HuH-7.5 (cell line): Measurements from ENCODE around the gene SYT14.
"Not testable (repeated sequence)": the region's sequence is repeated elsewhere in the genome, so short reads cannot be mapped to it uniquely, and the experiment has no call there.

Experiments used
- DNase-seq: peaks from one replicate; pipeline ENCODE4 v3.0.0; 2011; ENCODE audit warnings: low spot score

The SYT14 gene

DNA sequence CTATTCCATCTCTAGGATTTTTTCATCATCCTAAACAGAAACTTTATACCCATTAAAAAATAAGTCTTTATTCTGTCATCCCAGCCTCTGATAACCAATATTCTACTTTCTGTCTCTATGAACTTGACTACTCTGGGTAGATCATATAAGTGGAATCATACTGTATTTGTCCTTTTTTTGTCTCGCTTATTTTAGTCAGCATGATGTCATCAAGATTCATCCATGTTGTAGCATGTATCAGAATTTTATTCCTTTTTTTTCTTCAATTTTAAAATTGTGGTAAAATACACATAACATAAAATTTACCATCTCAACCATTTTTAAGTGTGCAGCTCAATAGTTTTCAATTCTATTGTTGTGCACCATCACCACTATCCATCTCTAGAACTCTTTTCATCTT lies 90.0 kb downstream of the SYT14 start:
- DNase-seq = no peak

DNA sequence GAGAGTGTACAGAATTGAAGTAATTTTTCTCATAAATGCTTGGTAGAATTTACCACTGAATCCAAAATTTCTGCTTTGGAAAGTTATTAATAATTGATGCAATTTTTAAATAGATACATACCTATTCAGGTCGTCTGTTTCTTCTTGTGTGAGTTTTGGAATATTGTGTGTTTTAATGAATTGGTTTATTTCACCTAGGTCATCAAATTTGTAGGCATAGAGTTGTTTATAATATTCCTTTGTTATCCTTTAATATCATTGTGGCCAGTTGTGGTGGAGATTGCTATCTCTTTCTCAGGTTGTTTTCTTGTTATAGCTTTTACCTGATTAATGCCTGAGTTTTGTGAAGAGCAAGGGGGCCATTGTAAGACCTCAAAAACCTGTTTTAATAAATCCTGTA lies 93.5 kb downstream of the SYT14 start:
- no peak for DNase-seq

DNA sequence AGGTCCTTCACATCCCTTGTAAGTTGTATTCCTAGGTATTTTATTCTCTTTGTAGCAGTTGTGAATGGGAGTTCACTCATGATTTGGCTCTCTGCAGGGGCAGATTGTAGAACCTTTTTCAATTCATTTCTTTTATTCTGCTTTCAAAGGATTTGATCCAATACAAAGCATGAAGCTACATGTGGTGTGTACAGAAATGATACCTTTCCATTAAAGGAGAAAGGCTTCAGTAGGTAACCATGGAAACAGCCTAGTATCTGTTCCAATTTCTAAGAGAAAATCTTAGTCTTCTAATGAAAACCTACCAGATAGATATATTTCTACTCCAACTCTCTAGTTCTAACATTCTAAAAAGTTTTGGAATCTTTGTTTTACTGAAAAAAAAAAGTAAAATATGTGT lies 105.0 kb downstream of the SYT14 start:
- no peak for DNase-seq

DNA sequence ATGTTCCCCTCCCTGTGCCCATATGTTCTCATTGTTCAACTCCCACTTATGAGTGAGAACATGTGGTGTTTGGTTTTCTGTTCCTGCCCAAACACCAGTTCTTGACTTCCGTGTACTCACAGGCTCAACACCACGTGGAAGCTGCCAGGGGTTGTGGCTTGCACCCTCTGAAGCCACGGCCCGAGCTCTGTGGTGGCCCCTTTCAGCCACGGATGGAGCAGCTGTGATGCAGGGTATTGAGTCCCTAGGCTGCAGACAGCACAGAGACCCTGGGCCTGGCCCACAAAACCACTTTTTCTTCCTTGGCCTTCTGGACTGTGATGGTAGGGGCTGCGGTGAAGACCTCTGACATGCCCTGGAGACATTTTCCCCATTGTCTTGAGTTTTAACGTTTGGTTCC lies 111.6 kb downstream of the SYT14 start:
- no peak for DNase-seq

DNA sequence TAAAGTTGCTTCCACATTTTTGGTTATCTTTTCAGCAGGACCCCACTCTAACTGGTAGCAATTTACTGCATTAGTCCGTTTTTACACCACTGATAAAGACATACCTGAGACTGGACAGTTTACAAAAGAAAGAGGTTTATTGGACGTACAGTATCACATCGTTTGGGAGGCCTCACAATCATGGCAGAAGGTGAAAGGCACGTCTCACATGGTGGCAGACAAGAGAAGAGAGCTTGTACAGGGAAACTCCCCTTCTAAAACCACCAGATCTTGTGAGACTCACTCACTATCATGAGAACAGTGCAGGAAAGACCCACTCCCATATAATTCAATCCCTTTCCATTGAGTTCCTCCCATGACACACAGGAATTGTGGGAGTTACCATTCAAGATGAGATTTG lies 112.5 kb downstream of the SYT14 start:
- not testable (repeated sequence) for DNase-seq

DNA sequence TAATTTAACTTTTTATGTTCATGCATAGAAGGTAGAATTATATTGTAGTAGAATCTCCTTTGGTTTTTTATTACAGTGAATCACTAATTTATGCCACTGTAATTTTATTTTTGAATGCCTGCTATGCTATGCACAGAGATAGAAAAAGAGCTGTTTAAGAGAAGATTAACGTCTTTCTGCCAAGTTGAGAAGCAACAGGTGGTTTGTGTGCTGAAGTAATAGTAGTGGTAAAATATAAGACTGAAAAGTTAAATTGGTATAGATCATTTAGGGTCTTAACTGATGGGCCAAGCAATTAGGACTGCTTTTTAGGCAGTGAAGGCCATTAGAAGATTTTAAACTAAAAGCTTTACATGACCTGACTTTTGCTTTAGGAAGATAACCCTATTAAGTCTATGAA lies 115.1 kb downstream of the SYT14 start:
- no peak for DNase-seq

DNA sequence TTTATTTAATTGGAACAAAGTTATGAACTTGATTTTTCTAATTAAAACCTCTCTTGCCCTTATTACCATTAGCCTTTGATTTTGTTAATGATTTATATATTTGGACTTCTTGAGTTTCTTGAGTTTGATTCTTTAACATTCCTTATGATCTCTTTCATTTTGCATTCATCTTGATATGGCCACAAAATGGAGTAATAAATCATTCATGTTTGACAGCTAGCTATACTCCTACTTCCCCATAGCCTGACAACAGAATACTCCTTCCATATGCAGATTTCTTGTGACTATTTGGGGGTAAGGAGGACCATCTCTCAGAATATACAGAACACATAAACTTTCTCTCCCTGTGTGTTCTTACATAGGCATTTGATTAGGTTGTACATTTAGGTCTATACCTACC lies 119.6 kb downstream of the SYT14 start:
- no peak for DNase-seq

DNA sequence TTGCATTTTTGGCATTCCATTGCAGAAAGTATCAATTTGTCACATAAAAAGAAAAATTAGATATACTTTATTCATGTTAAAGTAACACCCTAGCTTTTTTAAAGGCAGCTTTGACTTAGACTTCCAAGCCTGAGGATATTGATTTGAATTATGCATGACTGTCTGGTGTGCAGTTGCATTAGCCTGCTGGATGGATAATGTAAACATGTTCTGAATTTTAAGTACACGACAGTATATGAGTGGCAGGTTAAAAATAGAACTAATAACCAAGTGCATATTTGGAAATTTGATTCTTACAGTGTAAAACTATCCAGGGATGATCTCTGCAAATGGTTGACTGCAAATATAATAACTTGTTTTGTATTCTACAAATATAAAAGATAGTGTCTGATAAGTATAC lies 124.0 kb downstream of the SYT14 start:
- DNase-seq = no peak

DNA sequence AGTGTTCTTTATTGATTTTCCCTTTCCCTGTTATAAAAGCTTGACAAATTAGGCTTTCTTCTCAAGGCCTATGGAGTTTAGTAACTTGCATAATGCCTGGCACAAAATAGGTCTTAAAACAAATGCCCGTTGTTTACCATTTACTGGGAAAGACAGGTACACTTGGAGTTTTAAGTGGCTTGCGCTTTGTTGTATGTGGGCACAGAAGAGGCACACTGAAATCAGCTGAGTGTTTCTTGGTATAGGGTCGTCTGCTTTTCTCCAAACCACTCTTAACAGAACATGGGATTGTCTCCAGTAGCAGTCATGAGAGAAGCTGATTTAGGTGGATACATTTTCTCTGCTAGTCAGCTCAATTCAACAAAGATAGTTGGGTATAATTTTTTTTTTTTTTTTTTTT lies 132.5 kb downstream of the SYT14 start:
- DNase-seq = no peak

DNA sequence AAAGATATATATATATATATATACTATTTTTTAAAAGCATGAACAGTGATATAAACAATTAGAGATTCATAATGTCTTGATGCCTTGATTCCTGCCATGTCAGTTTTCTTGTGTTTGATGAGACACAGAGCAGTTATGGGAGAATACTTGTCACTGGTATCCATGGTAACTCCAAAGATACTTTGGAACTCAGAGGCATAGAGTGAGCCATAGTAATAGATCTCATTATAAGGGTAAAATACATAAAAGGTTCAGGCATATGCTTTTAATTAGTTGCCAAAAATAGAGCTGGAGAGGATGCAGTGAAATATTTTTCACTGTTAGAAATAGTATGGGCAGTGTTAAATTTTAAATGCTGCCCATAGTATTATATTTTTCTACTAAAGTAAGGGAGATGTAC lies 134.1 kb downstream of the SYT14 start:
- no peak for DNase-seq

DNA sequence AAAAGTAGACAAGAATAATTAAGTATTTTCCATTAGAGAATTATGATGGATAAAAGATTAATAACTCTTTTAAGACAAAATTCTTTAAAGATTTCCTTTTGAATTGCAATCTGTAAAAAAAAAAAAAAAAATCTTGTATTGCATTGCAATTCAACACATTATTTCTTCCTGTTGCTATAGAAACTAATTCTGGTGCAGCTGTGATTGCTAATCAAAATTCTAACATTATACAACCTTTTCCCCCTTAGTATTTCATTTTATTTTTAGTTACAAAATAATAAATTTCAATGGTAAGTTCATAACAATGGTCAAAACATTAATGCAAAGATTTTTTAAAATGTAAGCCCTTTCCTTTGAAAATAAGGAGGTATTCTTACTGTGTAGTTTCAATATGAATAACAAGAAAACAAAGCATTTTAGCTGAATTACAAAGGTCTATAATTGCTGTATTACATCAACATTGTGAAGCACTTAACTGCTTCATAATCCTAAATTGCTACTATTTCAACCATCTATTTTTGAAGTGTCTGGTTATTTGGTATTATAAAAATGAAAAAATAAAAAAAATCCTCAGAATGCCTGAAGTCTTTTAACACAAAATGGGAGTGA lies 135.0 kb downstream of the SYT14 start:
- DNase-seq = no peak

DNA sequence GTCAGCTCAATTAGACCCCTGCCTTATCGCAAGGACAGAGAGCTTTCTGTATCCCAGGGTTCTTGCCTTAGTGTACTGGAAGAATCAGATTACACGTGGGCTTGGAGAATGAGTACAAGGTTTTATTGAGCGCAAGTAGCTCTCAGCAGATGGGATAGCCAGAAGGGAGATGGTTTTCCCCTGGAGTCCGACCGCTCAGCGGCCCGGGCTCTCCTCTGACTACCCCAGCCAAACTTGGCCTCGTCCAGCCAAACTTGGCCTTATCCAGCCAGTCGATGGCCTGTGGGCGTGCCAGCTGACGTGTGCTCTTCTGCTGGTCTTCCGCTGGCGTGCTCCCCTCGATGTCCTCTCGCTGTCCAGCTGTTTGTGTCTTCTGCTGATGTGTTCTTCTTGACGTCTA lies 136.9 kb downstream of the SYT14 start:
- DNase-seq = no peak

DNA sequence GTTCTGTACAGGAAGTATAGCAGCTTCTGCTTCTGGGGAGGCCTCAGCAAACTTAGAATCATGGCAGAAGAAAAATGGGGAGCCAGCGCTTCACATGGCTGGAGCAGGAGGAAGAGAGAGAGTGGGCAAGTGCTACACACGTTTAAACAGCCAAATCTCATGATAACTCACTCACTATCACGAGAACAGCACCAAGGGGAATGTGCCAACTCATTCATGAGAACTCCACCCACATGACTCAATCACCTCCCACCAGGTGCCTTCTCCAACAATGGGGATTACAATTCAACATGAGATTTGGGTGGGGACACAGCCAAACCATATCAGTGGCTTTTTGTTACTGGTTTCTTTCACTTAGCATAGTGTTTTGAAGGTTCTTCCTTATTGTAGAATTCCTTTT lies 138.6 kb downstream of the SYT14 start:
- no peak for DNase-seq

DNA sequence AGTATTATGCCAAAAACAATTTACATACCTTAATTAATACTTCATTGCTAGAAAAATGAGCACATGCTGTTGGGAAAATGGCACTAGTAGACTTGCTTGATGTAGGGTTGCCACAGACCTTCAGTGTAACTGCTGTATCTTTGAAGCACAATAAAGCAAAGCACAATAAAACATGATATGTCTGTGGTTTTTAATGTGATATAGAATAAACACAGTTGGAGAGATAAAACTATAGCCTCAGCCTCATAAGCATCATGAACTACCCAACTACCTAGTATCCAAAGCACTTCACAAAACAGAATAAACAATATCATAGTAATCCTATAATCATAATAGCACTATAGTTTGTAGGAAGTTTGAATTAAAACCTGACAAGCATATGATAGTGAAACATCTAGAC lies 143.5 kb downstream of the SYT14 start:
- DNase-seq = no peak

DNA sequence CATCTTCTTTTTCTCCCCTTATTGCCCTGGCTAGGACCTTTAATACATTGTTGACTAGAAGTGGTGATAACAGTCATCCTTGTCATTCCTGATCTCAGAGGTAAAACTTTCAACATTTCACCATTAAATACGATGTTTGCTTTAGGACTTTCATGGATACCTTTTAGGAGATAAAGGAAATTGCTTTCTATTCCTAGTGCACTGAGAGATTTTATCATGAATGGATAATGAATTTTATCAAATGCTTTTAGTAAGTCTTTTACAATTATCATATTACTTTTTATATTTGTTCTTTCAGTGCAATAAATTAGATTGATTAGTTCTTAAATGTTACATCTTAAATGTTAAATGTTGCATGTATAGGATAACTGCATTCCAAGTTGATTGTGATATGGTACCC lies 147.3 kb downstream of the SYT14 start:
- DNase-seq = no peak

DNA sequence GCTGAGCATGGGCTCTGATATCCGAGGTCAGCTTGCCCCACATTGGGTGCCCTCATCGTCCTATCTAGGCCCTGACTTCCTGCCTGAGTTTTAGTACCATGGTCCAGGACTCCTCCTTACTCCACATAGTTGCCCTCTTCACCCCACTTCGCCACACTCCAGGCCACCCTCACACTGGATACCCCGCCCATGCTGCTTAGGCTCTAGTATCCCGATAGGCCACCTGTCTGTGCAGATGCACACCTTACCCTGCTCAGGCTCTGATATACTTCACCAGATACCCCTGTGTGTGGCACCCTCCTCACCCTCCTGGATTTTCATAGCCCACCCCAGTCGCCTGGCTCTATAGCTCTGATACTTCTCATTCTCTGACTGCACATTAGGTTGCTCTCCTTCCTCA lies 149.0 kb downstream of the SYT14 start:
- no peak for DNase-seq

DNA sequence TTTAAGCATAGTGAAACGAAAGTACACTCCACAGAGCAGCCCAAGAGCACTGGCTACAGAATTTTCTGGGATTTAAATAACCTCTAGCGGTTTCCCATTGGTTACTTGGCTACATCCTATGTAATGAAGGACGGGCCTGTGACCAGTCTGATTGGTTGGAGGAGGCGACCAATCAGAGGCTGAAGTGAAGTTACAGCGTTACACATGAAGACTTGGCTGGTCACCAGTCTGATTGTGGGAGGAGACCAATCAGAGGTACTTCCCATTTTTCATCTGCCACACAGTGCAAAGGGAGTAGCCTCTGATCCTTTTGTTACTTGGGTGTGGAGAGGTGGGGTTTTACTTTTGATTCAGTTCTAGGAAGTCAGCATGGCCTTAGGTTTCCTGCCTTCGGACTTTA lies 151.8 kb downstream of the SYT14 start:
- no peak for DNase-seq

DNA sequence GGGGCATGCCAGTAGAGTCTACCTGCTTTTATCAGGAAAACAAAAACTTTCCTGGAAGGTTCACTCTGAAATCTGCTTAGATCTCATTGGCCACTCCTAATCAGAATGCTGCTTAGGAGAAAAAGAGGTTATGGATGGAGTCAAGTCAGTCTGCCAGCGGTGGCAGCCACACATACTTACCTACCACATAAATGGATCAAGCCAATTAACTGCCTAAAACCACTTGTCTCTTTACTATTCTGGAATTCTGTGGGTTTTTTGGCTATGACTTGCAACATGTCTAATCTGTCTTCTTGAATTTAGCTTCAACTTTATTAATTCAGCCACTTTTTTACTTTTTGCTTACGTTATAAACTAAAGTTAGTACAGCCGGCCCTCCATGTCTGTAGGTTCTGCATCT lies 154.3 kb downstream of the SYT14 start:
- DNase-seq = no peak

DNA sequence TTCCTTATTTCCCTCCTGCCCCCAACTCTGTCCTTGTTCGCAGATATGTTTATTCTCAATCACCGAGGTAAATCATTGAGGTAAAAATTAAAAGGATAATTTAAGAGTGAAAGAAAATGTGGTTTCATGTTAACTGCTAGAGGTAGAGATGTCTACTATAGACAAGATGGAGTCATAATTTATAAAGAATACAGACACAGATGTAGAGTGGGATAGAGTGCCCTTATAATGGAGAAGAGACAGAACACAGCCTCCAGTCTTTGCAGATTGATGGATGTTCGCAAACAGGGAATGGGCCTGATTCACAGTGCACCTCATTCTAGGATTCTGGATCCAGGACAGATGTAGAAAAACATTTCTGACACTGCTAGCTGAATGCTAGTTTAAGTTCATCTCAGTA lies 155.4 kb downstream of the SYT14 start:
- no peak for DNase-seq

DNA sequence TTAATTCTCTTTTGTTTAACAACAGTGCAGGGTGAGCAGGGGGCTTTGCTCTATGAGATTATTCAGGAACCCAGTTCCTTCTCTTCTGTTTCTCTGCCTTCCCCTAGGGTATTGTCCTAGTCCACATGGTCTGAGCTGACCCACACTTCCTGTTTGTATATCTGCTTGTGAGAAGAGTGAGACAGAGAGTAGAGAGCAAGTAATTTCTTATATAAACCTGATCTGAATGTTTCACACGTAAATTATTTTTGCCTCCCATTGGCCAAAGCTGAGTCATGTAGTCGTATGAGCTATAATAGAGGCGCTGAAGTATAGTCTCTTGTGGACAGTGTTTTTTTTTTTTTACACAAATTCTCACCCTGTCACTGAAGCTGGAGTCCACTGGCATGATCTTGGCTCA lies 160.3 kb downstream of the SYT14 start:
- no peak for DNase-seq

DNA sequence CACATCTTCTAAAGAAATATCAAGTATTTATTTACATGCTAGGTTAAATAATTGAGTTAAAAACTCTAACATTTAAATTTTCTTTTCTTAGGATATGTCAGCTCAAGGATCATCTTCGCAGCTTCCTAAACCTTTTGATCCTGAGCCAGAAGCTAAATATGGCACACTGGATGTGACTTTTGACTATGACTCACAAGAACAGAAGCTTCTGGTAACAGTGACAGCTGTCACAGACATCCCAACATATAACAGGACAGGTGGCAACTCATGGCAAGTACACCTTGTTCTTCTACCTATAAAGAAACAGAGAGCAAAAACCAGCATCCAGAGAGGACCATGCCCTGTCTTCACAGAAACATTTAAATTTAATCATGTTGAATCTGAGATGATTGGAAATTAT lies 161.9 kb downstream of the SYT14 start:
- no peak for DNase-seq

DNA sequence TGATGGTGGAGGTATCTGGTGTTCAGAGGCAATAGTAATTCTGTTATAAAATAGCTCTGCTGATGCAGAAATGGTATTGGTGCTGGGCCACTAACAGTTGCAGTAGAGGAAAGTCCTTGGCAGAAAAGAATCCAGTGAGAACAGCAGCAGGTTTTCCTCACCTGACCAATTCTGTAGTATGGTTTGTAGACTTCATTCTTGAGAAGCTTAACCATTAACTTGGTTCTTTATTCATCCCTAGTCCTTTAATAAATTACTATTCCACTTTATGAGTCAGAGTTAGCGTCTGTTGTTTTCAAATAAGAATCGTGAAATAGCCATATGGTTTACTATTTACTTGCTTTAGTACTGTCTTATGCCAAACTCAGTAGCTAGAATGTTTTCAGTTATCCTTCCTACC lies 166.1 kb downstream of the SYT14 start:
- no peak for DNase-seq

DNA sequence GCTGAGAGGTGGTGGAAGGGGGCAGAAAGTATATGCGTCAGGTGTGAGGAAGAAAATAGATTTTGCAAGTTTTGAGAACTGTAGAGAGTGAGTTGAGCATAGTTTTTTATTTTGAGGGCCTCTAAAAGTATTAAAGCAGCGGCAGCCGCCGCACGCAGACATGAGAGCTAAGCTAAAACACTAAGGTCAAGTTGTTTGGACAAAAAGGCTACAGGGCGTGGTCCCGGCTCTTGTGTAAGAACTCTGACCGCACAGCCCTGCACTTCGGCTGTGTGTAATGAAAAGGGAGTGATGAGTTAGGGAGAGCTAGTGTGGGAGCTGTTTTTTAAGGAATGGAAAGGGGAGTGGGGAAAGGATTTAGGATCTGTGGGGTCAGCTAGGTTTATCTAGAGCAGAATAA lies 174.9 kb downstream of the SYT14 start:
- DNase-seq = not testable (repeated sequence)

DNA sequence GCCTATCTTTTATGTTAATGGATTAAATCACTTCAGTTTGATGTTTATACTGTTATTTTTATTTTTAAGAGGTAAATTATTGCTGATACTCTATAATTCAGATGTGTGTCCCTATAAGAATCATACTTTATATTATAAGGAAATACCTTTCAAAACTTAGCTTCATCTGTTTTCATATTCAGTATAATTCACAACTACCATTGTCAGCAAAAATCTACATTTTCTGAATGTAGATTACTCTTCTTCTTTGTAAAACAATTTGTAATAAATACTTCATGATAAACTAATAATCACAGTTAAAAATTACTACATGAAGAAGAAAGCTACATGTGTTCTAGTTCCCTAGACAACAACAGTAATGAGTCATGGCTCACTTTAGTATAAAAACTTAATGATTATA lies 179.2 kb downstream of the SYT14 start:
- no peak for DNase-seq

DNA sequence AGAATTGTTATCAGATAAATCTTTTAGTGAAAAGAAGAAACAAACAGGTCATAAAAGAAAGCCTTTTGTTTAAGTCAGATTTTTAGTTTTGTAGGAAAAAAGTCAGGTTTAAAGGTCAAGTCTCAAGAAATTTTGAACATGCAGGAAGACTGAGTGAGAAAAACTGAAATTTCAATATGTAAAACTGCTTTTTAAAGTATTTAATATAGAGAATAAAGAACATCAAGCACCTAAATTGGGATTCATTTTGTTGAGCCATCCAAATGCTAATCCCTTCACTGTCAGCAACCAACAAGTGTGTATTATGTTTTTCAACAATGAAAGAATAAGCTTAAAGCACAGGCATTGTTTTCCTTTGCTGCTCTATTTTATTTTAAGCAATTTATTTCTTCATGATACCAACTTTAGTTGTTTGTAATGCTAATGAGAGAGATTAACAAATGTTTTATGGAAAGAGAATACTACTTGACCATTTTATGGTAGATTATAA lies 179.7 kb downstream of the SYT14 start:
- DNase-seq = no peak
